CD1c-positive myeloid dendritic cell (primary cell): ENCODE measurements around the gene SOX5.

Source experiments
- DNase-seq: peaks from one replicate; pipeline ENCODE4 v3.0.0-alpha.2; 2016; ENCODE audit errors: extremely low spot score

SOX5 gene

GRCh38 chr12:23949348-23950209 lies at the start of gene SOX5:
SOX5 (minus strand) TSS chr12:23949670; CDS start chr12:23949601, 69 bp downstream.
- no peak for DNase-seq

GRCh38 chr12:23987046-23987445 lies 37.6 kb upstream of the SOX5 start:
- no peak for DNase-seq

DNA sequence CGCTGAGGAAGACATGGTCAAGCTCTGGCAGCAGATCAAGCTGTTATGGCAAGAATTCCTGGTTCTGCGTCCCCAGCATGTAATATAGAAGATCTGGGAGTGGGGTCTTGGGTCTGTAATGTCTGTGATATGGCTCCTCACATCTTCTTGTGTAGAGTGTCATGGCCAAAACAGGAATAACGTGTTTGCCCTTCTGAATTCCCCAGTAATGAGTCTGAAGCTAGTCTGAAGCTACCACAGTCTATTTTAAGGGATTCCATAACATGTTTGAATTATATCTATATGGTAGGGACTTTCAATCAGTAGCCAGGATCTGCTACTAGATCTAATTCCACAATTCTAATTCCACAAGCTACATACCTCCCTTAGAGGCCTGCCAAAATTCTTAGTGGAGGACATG lies 31.4 kb upstream of the SOX5 start:
- DNase-seq = no peak

- no peak for DNase-seq
Measured at GRCh38 chr12:23964812-23965211, 15.3 kb upstream of the SOX5 start.

GRCh38 chr12:23959826-23960225 lies 10.4 kb upstream of the SOX5 start:
- DNase-seq = no peak

GRCh38 chr12:23954332-23954731 lies 4.9 kb upstream of the SOX5 start:
- DNase-seq = no peak

GRCh38 chr12:23952071-23952470 lies 2.6 kb upstream of the SOX5 start:
- no peak for DNase-seq

DNA sequence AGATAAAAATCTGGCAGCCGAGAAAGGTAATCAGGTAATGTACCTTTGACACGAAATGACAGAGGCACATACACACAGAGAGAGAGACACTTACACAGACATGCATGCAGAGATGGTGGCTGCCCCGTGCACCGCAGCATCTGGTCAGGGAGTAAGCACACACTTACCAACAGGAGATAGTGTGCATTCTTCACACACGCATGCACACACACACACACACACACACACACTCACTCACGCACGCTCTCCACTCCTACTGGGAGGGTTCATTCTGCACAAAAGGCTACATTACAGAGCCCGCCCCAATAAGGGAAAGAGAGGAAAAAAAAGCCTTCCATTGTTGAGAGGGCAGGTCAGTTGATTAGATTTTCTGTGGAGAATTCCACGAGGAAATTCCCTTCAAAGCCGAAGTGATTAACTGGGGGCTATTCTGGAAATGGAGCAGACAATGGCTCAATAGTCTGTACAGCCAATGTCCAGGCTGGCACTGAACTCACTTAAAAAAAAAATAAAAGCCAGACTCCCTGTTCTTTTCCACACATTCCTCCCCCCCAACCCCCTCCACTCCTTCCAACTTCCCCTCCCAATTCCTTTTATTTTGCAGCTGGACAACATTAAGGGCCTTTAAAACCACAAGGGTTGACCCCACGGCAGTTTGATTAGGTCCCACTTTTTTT lies 1.4 kb upstream of the SOX5 start:
- no peak for DNase-seq

DNA sequence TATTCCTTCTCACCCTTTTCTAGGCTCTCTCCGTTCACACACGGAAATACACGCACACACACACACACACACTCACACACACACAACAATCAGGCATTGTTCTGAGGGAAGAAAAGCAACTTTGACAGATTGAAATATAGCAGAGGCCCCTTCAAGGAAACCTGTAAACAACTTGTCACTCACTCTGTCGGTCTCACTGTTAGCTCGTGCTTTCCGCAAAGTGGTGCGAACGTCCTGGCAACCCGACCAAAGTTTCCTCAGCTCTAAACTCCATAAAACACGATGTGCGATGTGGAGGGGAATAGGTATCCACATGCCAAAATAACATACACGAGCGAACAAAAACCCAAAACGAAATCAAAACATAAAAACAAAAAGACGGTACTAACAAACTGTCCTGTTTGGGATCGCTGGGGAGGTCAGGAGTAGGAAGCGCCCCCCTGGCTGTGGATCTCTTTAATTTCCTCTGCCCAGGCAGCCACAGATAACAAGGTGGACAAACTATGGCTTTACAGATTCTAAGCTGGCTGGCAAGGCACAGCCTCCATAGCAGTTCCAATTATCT lies 822 bp upstream of the SOX5 start:
- no peak for DNase-seq

- DNase-seq = no peak
Measured at GRCh38 chr12:23948291-23948690, 1.2 kb downstream of the SOX5 start.

GRCh38 chr12:23947395-23947794 lies 2.1 kb downstream of the SOX5 start:
- no peak for DNase-seq

DNA sequence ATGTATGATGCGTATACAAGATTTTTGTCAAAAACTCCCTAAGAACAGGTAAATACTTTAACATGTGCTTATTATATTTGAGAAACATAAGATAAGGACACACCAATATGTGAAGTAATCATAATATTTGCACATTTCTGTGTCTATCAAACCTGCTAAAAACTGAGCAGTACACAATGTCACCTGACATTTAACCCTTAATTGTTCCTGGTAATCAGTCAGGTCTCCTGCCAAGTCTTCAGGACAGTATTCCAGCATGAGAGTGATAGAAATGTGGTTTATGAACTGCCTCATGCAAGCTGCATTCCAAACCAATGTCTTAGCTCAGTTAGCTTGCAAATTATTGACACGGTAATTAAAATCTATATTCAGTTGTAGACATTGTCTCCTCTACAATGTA lies 4.2 kb downstream of the SOX5 start:
- no peak for DNase-seq

DNA sequence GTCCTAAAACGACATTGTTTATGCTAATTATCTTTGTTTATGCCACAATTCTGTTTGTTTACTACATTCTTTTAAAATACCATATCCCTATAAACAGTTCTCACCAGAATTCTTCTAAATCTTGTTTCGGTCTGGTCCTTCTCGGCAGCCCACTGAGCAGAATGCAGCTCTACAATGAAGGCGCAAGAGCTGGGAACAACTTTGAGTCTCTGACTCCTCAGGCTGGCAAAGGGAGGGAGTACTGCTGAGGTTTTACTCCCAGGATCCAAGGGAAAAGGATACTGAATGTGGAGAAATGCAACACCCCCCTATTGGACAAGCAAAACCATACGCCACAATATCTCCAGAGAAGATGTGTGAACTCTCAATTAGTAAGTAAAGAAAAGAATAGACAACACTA lies 5.4 kb downstream of the SOX5 start:
- DNase-seq = no peak

DNA sequence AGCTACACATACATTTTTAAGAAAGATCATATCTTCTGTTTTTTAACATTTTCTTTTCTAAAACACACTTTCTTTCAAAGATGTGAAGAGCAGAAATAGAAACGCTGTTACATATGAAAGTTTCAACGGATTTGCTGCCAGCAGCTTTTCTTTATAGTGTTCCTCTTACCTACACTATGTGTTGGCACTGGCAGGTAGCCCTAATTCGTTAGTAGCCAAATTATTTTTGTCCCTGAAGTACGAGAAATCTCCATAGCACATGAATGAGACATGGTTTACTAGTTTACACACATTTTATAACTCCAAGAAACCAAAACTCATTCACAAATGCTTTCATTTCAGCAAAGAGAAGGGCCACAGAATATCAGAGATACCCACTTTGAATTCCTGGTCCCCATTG lies 6.6 kb downstream of the SOX5 start:
- DNase-seq = no peak

GRCh38 chr12:23941780-23942179 lies 7.7 kb downstream of the SOX5 start:
- DNase-seq = no peak

DNA sequence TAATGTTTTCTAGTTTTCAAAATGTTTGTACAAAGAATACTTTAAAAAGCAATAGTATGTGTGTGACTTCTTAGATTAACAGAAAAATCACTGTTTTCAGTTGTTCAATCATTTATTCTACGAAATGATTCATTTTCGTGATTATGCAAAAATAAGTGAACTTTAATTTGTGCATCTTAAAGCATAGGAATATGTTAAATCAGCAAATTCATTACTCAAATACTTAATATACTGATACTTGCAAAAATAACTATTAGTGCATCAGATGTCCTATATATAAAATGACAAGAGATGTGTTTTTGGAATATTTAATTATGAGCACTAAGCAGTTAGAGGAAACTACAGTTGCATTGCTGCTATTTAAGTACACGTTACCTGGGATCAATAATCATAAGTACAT lies 11.0 kb downstream of the SOX5 start:
- DNase-seq = no peak

- DNase-seq = no peak
Measured at GRCh38 chr12:23931176-23931575, 18.3 kb downstream of the SOX5 start.

DNA sequence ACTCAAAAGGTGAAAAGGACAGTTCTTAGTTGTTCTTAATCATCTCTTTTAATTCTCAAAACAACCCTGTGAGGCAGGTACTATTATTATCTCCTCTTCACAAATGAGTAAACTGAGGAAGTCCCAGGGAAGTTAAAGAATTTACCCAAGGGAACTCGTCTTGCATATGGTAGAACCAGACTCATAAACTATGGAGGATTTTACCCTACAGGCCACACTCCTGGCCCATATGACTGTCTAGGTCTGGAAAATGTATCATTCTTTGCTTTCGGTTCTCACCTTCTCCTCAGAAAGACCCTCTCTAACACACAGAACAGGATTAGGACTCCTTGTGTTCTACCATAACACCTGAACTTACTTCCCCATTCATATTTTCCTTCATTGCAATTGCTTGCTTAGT lies 18.9 kb downstream of the SOX5 start:
- DNase-seq = no peak

DNA sequence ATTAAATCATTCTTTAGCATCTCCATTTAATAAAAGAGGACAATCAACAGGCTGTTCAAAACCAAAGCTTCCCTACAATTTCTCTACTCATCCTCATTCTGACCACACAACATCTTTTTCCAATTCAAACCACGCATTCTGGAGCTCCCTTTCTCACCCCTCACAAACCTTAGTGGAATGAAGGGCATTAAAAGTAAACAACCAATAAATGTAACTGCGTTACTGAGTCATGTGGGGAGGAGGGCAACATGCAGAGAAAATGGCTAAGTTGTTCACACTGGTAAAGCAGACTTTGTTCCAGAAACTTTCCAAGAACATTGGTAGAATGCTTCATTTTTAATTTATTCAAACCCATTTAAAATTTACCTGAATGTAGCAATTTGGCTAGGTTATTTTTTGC lies 19.6 kb downstream of the SOX5 start:
- no peak for DNase-seq

- DNase-seq = no peak
Measured at GRCh38 chr12:23927907-23928306, 21.6 kb downstream of the SOX5 start.

DNA sequence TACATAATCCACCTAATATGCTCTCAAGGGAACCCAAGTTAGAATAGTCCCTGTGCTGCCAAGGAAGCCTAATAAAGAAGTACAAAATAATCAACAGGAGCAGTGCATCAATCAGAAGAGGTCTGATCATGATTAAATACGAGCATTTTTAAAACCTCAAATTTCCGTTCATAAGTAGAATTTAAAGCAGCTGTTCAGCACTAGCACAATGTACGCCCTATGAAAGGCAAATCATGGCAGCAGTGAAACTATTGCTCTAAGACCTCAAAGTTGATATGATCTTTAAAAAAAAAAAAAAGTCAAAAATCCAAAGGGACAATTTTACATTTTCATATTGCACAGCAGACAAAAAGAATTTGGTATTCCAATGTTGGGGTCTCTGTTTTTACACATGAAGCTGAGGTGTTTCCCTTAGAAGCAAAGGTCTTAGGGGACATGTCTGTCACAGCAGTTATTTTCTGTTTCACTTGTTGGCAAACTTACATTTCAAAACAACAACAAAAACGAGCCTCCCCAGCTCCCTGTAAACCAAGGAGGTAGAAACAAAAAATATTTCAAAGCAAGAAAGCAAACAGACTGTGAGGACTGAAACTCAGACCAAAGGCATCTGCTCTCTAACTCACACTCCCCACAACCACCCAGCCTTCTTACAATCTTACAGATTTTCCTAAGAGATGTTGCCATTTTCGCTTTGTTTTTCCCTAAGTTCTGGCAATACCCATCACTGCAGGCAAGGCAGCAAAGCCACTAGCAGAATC lies 28.2 kb downstream of the SOX5 start:
- DNase-seq = no peak

- no peak for DNase-seq
Measured at GRCh38 chr12:23911574-23911973, 37.9 kb downstream of the SOX5 start.
